NCI-H446 (cell line): ENCODE data around the gene ADAMTS17.
A peak's percentile ranks its signal among the peaks of the same experiment; 100 is the strongest.

Experiments
- DNase-seq, 2 experiments: peaks; one replicate each; lab custom pipeline; 2025; lab: John Stamatoyannopoulos, UW

ADAMTS17 gene

GRCh38 chr15:99978426-99978825 is 363.3 kb downstream of the ADAMTS17 start:
- no peak for DNase-seq

- no peak for DNase-seq
Measured at GRCh38 chr15:99977929-99978328, 363.8 kb downstream of the ADAMTS17 start.

GRCh38 chr15:99976811-99977271 is 364.9 kb downstream of the ADAMTS17 start:
- no peak for DNase-seq

- DNase-seq, result no peak
Measured at GRCh38 chr15:99976000-99976399, 365.8 kb downstream of the ADAMTS17 start.

GRCh38 chr15:99974246-99974645 is 367.5 kb downstream of the ADAMTS17 start:
- no peak for DNase-seq

- no peak for DNase-seq
Measured at GRCh38 chr15:99973351-99973750, 368.4 kb downstream of the ADAMTS17 start.

- DNase-seq, result no peak
Measured at GRCh38 chr15:99970891-99971430, 370.8 kb downstream of the ADAMTS17 start.

GRCh38 chr15:99969261-99969920 is 372.4 kb downstream of the ADAMTS17 start:
- DNase-seq, result no peak

GRCh38 chr15:99967841-99968371 is 373.9 kb downstream of the ADAMTS17 start:
- DNase-seq, result peak in 1 of 2 experiments; percentile 11

- DNase-seq, result no peak
Measured at GRCh38 chr15:99966815-99967214, 375.0 kb downstream of the ADAMTS17 start.

GRCh38 chr15:99965376-99965775 is 376.4 kb downstream of the ADAMTS17 start:
- no peak for DNase-seq

- DNase-seq, result no peak
Measured at GRCh38 chr15:99963976-99964375, 377.8 kb downstream of the ADAMTS17 start.

GRCh38 chr15:99963096-99963825 is 378.5 kb downstream of the ADAMTS17 start:
- no peak for DNase-seq

GRCh38 chr15:99962006-99962561 is 379.7 kb downstream of the ADAMTS17 start:
- DNase-seq, result no peak

GRCh38 chr15:99961011-99961441 is 380.7 kb downstream of the ADAMTS17 start:
- DNase-seq, result no peak

GRCh38 chr15:99959326-99959725 is 382.4 kb downstream of the ADAMTS17 start:
- DNase-seq, result no peak

- no peak for DNase-seq
Measured at GRCh38 chr15:99958426-99959097, 383.2 kb downstream of the ADAMTS17 start.

GRCh38 chr15:99957642-99958013 is 384.1 kb downstream of the ADAMTS17 start:
- no peak for DNase-seq

GRCh38 chr15:99956820-99957641 is 384.7 kb downstream of the ADAMTS17 start:
- no peak for DNase-seq

GRCh38 chr15:99956022-99956775 is 385.6 kb downstream of the ADAMTS17 start:
- no peak for DNase-seq
